ENCODE measurements around the gene MDK.

- TF ChIP-seq POLR2A (IDR thresholded peaks at IDR 0.05), result no peak
- TF ChIP-seq, protein P1, sequence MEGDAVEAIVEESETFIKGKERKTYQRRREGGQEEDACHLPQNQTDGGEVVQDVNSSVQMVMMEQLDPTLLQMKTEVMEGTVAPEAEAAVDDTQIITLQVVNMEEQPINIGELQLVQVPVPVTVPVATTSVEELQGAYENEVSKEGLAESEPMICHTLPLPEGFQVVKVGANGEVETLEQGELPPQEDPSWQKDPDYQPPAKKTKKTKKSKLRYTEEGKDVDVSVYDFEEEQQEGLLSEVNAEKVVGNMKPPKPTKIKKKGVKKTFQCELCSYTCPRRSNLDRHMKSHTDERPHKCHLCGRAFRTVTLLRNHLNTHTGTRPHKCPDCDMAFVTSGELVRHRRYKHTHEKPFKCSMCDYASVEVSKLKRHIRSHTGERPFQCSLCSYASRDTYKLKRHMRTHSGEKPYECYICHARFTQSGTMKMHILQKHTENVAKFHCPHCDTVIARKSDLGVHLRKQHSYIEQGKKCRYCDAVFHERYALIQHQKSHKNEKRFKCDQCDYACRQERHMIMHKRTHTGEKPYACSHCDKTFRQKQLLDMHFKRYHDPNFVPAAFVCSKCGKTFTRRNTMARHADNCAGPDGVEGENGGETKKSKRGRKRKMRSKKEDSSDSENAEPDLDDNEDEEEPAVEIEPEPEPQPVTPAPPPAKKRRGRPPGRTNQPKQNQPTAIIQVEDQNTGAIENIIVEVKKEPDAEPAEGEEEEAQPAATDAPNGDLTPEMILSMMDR (IDR thresholded peaks at IDR 0.05), result no peak
Observed at GRCh38 chr11:46363455-46364005, 17.9 kb upstream of the MDK start.

Data from right lobe of liver (tissue), 4 donors.